Measurements from ENCODE around the gene TRPC4AP.

DNA sequence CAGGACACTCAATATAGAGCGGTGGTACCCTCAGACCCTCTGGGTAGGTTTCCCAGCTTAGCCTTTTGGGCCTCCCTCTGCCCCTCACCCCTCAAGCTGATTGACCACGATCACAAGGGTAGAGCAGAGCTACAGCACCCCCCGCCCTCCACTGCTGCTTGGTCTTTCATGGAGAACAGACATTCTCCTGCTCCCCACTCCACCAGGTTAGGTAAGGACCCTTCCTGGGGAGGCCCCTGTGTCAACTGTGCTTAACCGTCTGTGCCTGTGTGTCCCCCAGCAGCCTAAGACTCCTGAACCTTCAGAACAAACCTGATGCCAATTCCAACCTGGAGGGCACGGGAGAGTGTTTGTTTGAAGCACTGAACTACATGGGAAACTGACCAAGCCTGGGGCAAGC, 125.2 kb downstream of the TRPC4AP start:
- TF ChIP-seq, protein P1, sequence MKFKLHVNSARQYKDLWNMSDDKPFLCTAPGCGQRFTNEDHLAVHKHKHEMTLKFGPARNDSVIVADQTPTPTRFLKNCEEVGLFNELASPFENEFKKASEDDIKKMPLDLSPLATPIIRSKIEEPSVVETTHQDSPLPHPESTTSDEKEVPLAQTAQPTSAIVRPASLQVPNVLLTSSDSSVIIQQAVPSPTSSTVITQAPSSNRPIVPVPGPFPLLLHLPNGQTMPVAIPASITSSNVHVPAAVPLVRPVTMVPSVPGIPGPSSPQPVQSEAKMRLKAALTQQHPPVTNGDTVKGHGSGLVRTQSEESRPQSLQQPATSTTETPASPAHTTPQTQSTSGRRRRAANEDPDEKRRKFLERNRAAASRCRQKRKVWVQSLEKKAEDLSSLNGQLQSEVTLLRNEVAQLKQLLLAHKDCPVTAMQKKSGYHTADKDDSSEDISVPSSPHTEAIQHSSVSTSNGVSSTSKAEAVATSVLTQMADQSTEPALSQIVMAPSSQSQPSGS (IDR thresholded peaks at IDR 0.05; ENCODE audit: low read length), result no peak
- no peak for TF ChIP-seq NFIC (IDR thresholded peaks at IDR 0.05; ENCODE audit: low read depth, low read length)

All from GM12878 (cell line).